Measurements from ENCODE around the gene DDX51.

Gene DDX51

GRCh38 chr12:132125736-132126135 lies 18.4 kb downstream of the DDX51 start:
- TF ChIP-seq, protein P1, sequence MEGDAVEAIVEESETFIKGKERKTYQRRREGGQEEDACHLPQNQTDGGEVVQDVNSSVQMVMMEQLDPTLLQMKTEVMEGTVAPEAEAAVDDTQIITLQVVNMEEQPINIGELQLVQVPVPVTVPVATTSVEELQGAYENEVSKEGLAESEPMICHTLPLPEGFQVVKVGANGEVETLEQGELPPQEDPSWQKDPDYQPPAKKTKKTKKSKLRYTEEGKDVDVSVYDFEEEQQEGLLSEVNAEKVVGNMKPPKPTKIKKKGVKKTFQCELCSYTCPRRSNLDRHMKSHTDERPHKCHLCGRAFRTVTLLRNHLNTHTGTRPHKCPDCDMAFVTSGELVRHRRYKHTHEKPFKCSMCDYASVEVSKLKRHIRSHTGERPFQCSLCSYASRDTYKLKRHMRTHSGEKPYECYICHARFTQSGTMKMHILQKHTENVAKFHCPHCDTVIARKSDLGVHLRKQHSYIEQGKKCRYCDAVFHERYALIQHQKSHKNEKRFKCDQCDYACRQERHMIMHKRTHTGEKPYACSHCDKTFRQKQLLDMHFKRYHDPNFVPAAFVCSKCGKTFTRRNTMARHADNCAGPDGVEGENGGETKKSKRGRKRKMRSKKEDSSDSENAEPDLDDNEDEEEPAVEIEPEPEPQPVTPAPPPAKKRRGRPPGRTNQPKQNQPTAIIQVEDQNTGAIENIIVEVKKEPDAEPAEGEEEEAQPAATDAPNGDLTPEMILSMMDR (IDR thresholded peaks at IDR 0.05; ENCODE audit: insufficient read depth, missing control alignments) = no peak
- DNase-seq (ENCODE audit: insufficient read length, low spot score) (no peak), FAIRE-seq (no peak)

DNA sequence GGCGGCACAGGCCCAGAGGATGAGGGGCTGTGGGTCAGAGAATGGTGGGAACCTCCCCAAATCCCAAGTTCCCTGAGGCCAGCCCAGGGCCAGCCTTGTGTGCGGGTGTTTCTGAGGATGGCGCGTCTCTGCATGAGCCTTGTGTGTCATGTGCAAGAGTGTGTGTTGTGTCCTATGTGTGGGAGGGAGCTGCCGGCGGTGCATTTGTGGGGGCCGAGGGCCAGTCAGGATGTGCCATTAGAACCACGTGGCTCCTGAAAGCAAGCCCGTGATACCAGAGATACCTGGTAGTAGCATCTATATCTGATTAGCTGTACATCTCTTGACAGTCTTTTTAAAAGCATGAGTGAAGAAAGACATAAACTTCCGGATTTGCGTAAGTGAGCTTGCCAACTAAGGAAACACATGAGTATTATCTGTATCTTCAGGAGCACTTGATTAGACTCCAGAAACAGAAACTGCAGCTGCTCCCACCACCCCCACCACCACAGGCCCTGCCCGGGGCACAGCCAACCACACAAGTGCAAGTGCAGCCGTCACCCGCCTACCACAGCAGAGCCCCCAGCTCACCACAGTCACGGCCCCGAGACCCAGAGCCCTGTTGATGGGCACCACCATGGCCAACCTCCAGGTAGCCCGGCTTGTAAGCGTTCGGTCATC lies 19.2 kb downstream of the DDX51 start:
- TF ChIP-seq, protein P1 (IDR thresholded peaks at IDR 0.05; ENCODE audit: insufficient read depth, missing control alignments) = no peak
- FAIRE-seq (no peak), DNase-seq (ENCODE audit: insufficient read length, low spot score) (no peak)

- TF ChIP-seq, protein P1 (IDR thresholded peaks at IDR 0.05; ENCODE audit: insufficient read depth, missing control alignments) = no peak
- no peak for FAIRE-seq
- no peak for DNase-seq (ENCODE audit: insufficient read length, low spot score)
Measured at GRCh38 chr12:132123970-132124765, 20.0 kb downstream of the DDX51 start.

DNA sequence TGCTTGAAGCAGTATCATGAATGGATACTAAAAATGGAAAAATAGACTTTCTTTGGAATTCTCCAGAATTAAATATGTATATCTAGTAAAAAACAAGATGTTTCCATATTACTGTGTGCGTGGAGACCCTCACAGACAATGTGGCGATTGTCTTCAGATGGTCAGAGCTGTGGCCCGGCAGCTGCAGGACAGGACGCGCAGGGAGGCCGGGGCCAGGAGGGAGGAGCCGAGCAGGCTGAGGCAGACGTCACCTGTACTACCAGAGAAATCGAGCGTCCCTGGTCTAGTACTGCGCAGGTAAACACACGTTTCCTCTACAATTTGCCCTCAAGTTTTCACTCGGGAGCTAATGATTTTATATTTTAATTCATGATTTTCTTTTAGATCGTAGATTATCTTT lies 22.8 kb downstream of the DDX51 start:
- DNase-seq (ENCODE audit: insufficient read length, low spot score) = no peak
- no peak for FAIRE-seq
- TF ChIP-seq, protein P1 (IDR thresholded peaks at IDR 0.05; ENCODE audit: insufficient read depth, missing control alignments) = no peak

GRCh38 chr12:132118876-132119275 lies 25.2 kb downstream of the DDX51 start:
- FAIRE-seq (no peak), DNase-seq (ENCODE audit: insufficient read length, low spot score) (no peak)
- TF ChIP-seq, protein P1 (IDR thresholded peaks at IDR 0.05; ENCODE audit: insufficient read depth, missing control alignments) = no peak

GRCh38 chr12:132117558-132117875 lies 26.6 kb downstream of the DDX51 start:
- DNase-seq (ENCODE audit: insufficient read length, low spot score) = no peak

More at GRCh38 chr12:132117558-132117875, 26.6 kb downstream of the DDX51 start:
- FAIRE-seq = no peak
- TF ChIP-seq, protein P1 (IDR thresholded peaks at IDR 0.05; ENCODE audit: insufficient read depth, missing control alignments) = no peak

Data from D721Med (cell line).